ENCODE data around the gene PDXK. TPM values are rescaled to one million over a fixed set of nuclear protein-coding genes. Genes with fewer than 3 reads are reported as not detected.

Gene PDXK
- total and polyA plus RNA-seq, 5 donors = 53.3 to 102 (median 75.8) TPM

- DNase-seq = peak; percentile 90 to 97 (median 97)
- peak within 1 kb of the TSS; percentile 89 for H3K27ac ChIP-seq (ENCODE audit: low read length)
- no peaks in the 10 kb centered on the region for H3K27me3 ChIP-seq (ENCODE audit: control insufficient read depth, insufficient read depth)
- intact Hi-C loops (cut with DNase I) = loop anchor here in 1 of 4 donors (10.0 kb wide), 1 partner anchor 155 kb away; no protein-coding TSS in a partner anchor
- peak within 1 kb of the TSS; percentile 83 for H3K4me3 ChIP-seq (ENCODE audit: low read length)
- no peaks in the 10 kb centered on the region for H3K4me1 ChIP-seq (ENCODE audit: control insufficient read depth, insufficient read depth, low read length)
- WGBS = under 1% methylated on average over 83 of the region's 83 CpGs
- ATAC-seq = peak; percentile 96
- no peaks in the 10 kb centered on the region for H3K9me3 ChIP-seq (ENCODE audit: control insufficient read depth, low read length)
These were observed 70.5 kb downstream of the PDXK start, which contains the start of gene RRP1 for GRCh38 chr21:43789276-43790009. Gene RRP1 (plus strand): TSS chr21:43789577. CDS start chr21:43789630, 53 bp downstream.

- WGBS = 14% methylated on average over 13 of the region's 13 CpGs
- no peaks in the 10 kb centered on the region for H3K27me3 ChIP-seq (ENCODE audit: control insufficient read depth, insufficient read depth)
- no peak for ATAC-seq
- intact Hi-C loops (cut with DNase I) = loop anchor here in 1 of 4 donors (10.0 kb wide), 1 partner anchor 155 kb away; no protein-coding TSS in a partner anchor
- peak overlapping the region; percentile 70 for H3K4me3 ChIP-seq (ENCODE audit: low read length)
- H3K27ac ChIP-seq (ENCODE audit: low read length) = no peak overlapping the region
- H3K9me3 ChIP-seq (ENCODE audit: control insufficient read depth, low read length) = no peaks in the 10 kb centered on the region
- no peaks in the 10 kb centered on the region for H3K4me1 ChIP-seq (ENCODE audit: control insufficient read depth, insufficient read depth, low read length)
- DNase-seq = no peak
These were observed 71.1 kb downstream of the PDXK start for GRCh38 chr21:43790010-43790524.

GRCh38 chr21:43792406-43792805 lies 73.5 kb downstream of the PDXK start:
- ATAC-seq = no peak
- H3K27ac ChIP-seq (ENCODE audit: low read length) = no peak overlapping the region
- DNase-seq = peak in 1 of 3 donors; percentile 14
- 90% methylated on average over 8 of the region's 8 CpGs for WGBS
- no peaks in the 10 kb centered on the region for H3K4me1 ChIP-seq (ENCODE audit: control insufficient read depth, insufficient read depth, low read length)
- no peaks in the 10 kb centered on the region for H3K9me3 ChIP-seq (ENCODE audit: control insufficient read depth, low read length)
- H3K4me3 ChIP-seq (ENCODE audit: low read length) = no peak overlapping the region
- no peaks in the 10 kb centered on the region for H3K27me3 ChIP-seq (ENCODE audit: control insufficient read depth, insufficient read depth)
- intact Hi-C loops (cut with DNase I) = loop anchor here in 1 of 4 donors (10.0 kb wide), 1 partner anchor 152 kb away; no protein-coding TSS in a partner anchor

- no peak overlapping the region for H3K27ac ChIP-seq (ENCODE audit: low read length)
- no peaks in the 10 kb centered on the region for H3K4me1 ChIP-seq (ENCODE audit: control insufficient read depth, insufficient read depth, low read length)
- DNase-seq = peak in 2 of 3 donors; percentile 37 to 53
- intact Hi-C loops (cut with DNase I) = loop anchor here in 1 of 4 donors (10.0 kb wide), 1 partner anchor 152 kb away; no protein-coding TSS in a partner anchor
- WGBS = 96% methylated on average over 16 of the region's 16 CpGs
- ATAC-seq = no peak
- no peaks in the 10 kb centered on the region for H3K9me3 ChIP-seq (ENCODE audit: control insufficient read depth, low read length)
- H3K4me3 ChIP-seq (ENCODE audit: low read length) = no peak overlapping the region
- no peaks in the 10 kb centered on the region for H3K27me3 ChIP-seq (ENCODE audit: control insufficient read depth, insufficient read depth)
These were observed 74.3 kb downstream of the PDXK start for GRCh38 chr21:43793243-43793642.

- intact Hi-C loops (cut with DNase I) = loop anchor here in 1 of 4 donors (10.0 kb wide), 1 partner anchor 150 kb away; no protein-coding TSS in a partner anchor
- peak in 2 of 3 donors; percentile 32 to 48 for DNase-seq
- no peak overlapping the region for H3K27ac ChIP-seq (ENCODE audit: low read length)
- H3K9me3 ChIP-seq (ENCODE audit: control insufficient read depth, low read length) = no peaks in the 10 kb centered on the region
- H3K4me1 ChIP-seq (ENCODE audit: control insufficient read depth, insufficient read depth, low read length) = no peaks in the 10 kb centered on the region
- no peaks in the 10 kb centered on the region for H3K27me3 ChIP-seq (ENCODE audit: control insufficient read depth, insufficient read depth)
- WGBS = 95% methylated on average over 12 of the region's 12 CpGs
- no peak overlapping the region for H3K4me3 ChIP-seq (ENCODE audit: low read length)
- ATAC-seq = no peak
These were observed 75.4 kb downstream of the PDXK start for GRCh38 chr21:43794311-43794710.

DNA sequence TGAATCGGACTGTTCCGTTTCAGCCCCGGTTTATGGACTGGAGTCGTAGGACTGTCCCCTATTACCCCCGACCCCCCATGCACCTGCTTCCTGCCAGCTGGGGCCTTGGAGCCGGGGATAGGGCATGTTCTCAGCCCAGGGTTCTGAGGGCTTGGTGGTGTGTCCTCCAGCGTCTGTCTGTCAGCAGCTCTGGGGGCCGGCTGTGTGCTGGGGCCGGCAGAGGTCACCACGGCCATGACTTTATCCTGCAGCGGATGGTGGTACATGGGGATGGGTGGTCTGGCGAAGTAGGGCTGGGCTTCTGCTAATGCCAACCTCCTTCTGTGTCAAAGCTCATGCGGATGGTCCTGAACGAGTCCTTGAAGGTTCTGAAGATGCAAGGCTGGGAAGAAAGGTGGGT lies 75.9 kb downstream of the PDXK start:
- WGBS = 89% methylated on average over 14 of the region's 14 CpGs
- intact Hi-C loops (cut with DNase I) = loop anchor here in 1 of 4 donors (10.0 kb wide), 1 partner anchor 150 kb away; no protein-coding TSS in a partner anchor
- Histone ChIP-seq H3K9me3 (ENCODE audit: control insufficient read depth, low read length) (no peaks in the 10 kb centered on the region), H3K4me3 (ENCODE audit: low read length) (no peak overlapping the region), H3K27ac (ENCODE audit: low read length) (no peak overlapping the region), H3K4me1 (ENCODE audit: control insufficient read depth, insufficient read depth, low read length) (no peaks in the 10 kb centered on the region), H3K27me3 (ENCODE audit: control insufficient read depth, insufficient read depth) (no peaks in the 10 kb centered on the region)
- DNase-seq = peak in 2 of 3 donors; percentile 13 to 35
- no peak for ATAC-seq

- no peak for ATAC-seq
- H3K27ac ChIP-seq (ENCODE audit: low read length) = no peak overlapping the region
- H3K4me3 ChIP-seq (ENCODE audit: low read length) = no peak overlapping the region
- intact Hi-C loops (cut with DNase I) = loop anchor here in 1 of 4 donors (10.0 kb wide), 1 partner anchor 147 kb away; no protein-coding TSS in a partner anchor
- no peaks in the 10 kb centered on the region for H3K27me3 ChIP-seq (ENCODE audit: control insufficient read depth, insufficient read depth)
- H3K4me1 ChIP-seq (ENCODE audit: control insufficient read depth, insufficient read depth, low read length) = no peaks in the 10 kb centered on the region
- no peaks in the 10 kb centered on the region for H3K9me3 ChIP-seq (ENCODE audit: control insufficient read depth, low read length)
- 92% methylated on average over 19 of the region's 19 CpGs for WGBS
- peak in 1 of 3 donors; percentile 40 for DNase-seq
These were observed 78.5 kb downstream of the PDXK start for GRCh38 chr21:43797415-43797814.

DNA sequence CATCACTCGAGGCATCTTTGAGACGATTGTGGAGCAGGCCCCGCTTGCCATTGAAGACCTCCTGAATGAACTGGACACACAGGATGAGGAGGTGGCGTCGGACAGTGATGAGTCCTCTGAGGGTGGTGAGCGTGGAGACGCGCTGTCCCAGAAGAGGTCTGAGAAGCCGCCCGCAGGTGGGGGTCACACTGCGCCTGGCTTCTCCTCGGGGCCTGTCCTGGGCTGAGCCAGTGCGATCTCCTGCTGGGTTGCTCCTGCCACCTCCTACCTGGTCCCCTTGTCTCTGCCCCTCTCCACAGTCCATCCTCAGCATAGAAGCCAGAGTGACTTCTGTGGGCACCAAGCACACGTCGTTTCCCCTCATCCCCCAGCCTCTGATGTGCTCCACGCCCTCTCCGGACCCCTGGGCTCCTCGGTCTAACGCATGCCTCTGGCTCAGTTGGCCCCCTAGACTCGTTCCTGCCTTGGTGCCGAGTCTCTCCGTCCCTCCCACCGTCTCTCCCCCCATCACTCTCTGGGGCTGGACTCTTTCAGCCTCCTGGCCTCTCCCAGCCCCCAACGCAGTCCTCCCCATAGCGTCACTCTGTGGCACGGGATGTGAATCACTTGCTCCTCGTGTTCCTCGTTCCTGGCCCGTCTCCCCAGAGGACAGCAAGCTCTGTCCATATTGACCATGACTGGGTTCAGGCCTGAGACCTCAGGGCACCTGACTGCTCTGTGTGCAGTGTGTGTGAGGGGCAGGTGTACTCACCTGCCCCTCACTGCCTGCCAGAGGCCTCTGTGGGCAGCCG lies 79.2 kb downstream of the PDXK start:
- H3K9me3 ChIP-seq (ENCODE audit: control insufficient read depth, low read length) = no peaks in the 10 kb centered on the region
- no peaks in the 10 kb centered on the region for H3K4me1 ChIP-seq (ENCODE audit: control insufficient read depth, insufficient read depth, low read length)
- no peak for ATAC-seq
- H3K27ac ChIP-seq (ENCODE audit: low read length) = no peak overlapping the region
- WGBS = 93% methylated on average over 30 of the region's 30 CpGs
- no peak overlapping the region for H3K4me3 ChIP-seq (ENCODE audit: low read length)
- intact Hi-C loops (cut with DNase I) = loop anchor here in 1 of 4 donors (10.0 kb wide), 1 partner anchor 147 kb away; no protein-coding TSS in a partner anchor
- no peaks in the 10 kb centered on the region for H3K27me3 ChIP-seq (ENCODE audit: control insufficient read depth, insufficient read depth)
- peak in 2 of 3 donors; percentile 32 to 42 for DNase-seq

- Histone ChIP-seq H3K27me3 (ENCODE audit: control insufficient read depth, insufficient read depth) (no peaks in the 10 kb centered on the region), H3K4me1 (ENCODE audit: control insufficient read depth, insufficient read depth, low read length) (no peaks in the 10 kb centered on the region), H3K9me3 (ENCODE audit: control insufficient read depth, low read length) (no peaks in the 10 kb centered on the region), H3K27ac (ENCODE audit: low read length) (no peak overlapping the region), H3K4me3 (ENCODE audit: low read length) (no peak overlapping the region)
- DNase-seq (peak in 2 of 3 donors; percentile 35 to 43), ATAC-seq (no peak)
- 94% methylated on average over 19 of the region's 19 CpGs for WGBS
- intact Hi-C loops (cut with DNase I) = loop anchor here in 1 of 4 donors (10.0 kb wide), 1 partner anchor 145 kb away; no protein-coding TSS in a partner anchor
These were observed 80.4 kb downstream of the PDXK start for GRCh38 chr21:43799301-43799840.

DNA sequence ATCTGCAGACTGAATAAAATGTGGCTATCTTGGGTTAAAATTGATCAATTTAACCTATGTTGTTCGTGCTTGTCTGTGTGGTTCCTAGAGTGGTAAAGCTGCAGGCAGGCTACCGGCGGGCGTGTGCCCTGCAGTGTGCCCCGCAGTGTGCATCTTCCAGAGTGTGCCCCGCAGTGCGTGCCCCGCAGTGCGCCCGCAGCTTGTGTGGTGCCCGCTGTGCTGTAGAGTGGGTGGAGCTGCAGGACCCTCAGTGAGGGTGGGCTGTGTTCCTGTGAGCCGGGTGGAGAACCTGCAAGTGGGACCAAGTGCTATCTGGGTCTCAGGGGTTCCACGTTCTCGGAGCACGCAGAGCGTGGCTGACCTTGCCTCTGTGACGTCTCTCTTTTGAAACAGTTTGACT lies 81.2 kb downstream of the PDXK start:
- H3K4me3 ChIP-seq (ENCODE audit: low read length) = no peak overlapping the region
- no peaks in the 10 kb centered on the region for H3K4me1 ChIP-seq (ENCODE audit: control insufficient read depth, insufficient read depth, low read length)
- no peak overlapping the region for H3K27ac ChIP-seq (ENCODE audit: low read length)
- H3K27me3 ChIP-seq (ENCODE audit: control insufficient read depth, insufficient read depth) = no peaks in the 10 kb centered on the region
- ATAC-seq (no peak), DNase-seq (peak in 2 of 3 donors; percentile 46 to 55)
- intact Hi-C loops (cut with DNase I) = loop anchor here in 1 of 4 donors (10.0 kb wide), 1 partner anchor 125 kb away; no protein-coding TSS in a partner anchor
- no peaks in the 10 kb centered on the region for H3K9me3 ChIP-seq (ENCODE audit: control insufficient read depth, low read length)
- 95% methylated on average over 17 of the region's 17 CpGs for WGBS

Data from right cardiac atrium (tissue), 5 donors.